HG02885 (cell line): ENCODE data around the gene SERP2.

Experiments
- ATAC-seq: cut with Tn5 transposase; IDR thresholded peaks from one replicate; pipeline ENCODE4 v1.9.1; 2021; ENCODE audit warnings: mild to moderate bottlenecking; ENCODE audit not compliant: unreplicated experiment, poor library complexity

The SERP2 gene

DNA sequence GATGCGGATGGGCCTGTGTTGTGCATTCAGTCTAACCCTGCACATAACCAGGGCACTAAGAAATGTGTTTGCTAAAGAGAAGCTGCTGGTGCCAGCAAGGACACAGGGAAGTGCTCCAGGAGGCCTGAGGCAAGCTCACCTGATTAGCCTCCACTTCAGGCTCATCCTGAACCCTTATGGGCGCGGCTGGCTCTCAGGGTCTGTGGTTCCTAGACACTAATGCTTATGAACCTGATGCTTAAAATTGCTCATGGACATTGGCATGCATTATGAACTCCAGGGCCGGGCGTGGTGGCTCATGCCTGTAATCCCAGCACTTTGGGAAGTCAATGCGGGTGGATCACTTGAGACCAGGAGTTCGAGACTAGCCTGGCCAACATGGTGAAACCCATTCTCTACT is 34.3 kb downstream of the SERP2 start:
- no peak for ATAC-seq

DNA sequence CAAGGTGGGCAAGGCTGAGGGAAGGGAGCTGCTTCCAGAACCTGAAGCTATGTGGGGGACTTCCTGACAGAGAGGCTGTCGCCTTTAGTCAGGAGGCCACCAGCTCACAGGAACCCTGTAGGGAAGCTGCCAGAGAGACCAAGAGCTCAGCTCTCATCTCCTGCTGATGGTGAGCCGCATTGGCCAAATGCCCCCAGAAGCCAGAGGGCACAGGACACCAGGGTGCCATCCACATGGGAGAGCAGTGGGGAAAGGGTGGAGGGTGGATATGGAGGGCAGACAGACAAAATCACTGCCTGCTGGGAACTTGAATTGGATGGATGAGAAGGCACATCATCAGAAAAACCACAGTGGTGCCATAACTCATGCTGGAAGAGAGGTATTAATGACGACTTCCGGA is 36.0 kb downstream of the SERP2 start:
- no peak for ATAC-seq

DNA sequence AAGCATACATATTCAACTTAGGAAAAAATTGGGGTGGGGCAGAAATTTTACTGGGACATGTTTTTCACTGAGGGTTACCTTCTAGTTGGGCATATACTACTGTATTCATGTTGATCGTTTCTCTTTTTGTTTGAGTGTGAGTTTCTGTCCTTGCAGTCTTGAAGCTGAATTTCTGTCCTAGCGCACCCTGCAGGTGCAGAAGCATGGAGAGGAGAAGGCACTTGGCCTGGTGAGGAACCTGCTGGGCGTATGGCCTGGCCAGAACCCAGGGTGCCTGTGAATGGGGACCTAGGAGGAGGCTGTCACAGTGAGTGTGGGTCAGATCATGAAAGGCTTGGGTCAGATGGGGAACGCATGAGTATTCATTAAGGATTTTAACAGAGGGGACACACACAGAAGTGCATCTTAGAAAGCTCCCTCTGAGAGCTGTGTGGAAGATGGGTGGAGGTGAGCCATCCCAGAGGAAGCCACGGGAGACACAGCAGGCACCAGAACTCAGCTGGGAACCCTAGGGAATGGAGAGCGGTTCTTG is 36.8 kb downstream of the SERP2 start:
- no peak for ATAC-seq

DNA sequence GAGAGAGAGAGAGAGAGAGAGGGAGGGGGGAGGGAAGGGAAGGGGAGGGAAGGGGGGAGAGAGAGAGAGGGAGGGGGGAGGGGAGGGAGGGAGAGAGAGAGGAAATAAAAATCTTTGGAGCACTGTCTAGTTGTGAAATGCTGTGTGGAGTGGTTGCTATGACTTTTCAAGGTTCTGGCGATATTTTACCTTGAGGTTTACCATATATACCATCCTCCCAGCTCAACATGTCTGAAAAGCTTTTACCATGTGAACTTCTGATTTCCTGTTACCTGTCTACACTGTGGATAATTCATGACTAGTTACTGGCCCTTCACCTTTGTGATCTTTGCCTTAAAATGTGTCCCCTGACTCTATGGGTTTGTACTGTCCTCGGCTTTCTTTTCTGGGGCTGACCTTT is 38.2 kb downstream of the SERP2 start:
- ATAC-seq, result no peak

DNA sequence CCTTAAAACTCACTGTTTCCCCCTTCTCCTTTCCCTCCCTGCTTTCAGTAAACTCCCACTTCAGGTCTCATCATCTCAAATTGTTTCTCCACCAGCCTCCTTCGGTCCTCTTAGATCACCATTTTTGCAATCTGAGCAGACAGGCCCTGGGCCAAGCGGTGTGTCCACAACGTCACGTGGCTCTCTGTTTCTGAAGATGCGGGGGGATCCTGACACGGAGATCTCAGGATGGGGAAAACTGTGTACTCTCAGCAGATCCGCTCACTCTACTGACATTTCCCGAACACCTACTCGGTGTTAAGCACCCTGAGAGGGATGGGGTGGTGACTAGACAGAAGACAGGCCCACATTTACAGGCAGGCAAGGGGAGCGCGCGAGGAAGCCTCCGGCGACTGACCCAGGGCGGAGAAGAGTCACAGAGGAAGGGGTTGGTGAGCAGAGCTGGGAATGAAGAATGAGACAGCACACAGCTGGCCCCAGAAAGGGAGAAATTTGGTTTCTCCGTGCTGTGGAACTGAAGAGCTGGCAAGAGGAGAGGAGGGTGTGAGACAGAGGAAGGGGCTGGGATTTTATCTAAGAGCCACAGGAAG is 38.8 kb downstream of the SERP2 start:
- no peak for ATAC-seq

DNA sequence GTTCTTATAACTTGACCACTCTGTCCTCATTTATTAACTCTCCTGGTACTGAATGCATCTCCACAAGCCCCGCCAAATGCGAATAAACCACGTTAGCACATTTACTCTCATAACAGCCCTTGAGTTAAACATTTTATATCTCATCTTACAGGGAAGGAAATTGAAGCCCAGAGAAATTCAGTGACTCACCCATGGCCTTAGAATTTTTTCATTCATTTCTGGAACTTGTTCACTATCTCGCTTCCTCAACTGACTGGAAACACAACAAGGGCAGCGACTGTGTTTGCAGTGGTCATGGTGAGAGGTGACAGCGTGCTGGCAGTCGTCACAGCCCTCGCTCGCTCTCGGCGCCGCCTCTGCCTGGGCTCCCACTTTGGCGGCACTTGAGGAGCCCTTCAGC is 39.5 kb downstream of the SERP2 start:
- ATAC-seq, result no peak

DNA sequence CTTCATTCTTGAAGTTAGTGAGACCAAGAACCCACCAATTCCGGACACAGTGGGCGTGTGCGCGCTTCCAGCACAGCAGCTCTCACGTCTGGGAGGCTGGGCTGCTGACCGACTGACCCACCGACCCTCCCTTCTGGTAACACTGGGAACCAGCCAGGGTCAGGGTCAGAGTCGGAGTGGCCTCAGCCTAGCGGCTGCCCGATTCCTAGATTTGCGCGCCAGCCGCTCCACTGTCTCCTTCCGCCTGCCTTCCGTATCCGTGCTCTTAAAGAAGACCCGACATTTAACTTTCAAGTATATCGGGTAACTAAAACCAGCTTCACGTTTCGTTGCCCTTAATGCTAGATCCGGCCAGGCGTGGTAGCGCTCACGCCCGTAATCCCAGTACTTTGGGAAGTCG is 41.1 kb downstream of the SERP2 start:
- no peak for ATAC-seq

DNA sequence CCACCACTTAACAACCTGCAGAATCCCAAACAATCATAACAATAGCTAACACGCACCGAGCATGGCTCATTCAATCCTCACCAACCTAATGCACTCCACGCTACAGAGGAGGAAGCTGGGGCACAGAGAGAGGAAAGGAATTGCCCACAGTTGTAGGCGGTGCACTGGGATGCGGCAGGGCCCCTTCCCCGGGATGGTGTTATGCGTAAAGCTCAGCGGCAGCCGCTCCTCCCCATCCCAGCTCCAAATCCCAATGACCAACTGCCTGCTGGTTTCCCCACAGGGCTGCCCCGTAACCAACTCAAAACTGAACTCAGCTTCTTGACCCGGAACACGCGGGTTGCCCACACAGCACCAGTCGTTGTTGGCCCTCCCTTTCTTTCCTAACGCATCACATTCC is 42.2 kb downstream of the SERP2 start:
- ATAC-seq, result no peak

DNA sequence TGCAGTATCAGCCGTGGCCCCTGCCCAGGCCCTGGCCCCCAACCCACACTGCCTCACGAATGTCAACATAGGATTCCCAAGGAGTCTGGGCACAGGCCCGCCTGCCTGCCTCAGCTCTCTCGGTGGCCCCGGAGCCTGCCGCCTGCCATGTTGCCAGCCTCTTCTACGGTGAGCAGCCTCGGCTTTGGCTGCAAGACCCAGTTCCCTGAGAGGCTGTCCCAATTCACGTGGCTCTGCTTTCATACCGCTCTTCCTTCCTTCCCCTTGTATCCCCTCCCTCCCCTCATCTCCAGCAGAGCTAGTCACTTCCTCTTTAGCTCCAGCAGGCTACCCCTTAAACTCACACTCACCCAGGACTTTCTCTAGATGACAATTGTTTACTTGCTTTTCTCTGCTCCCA is 42.7 kb downstream of the SERP2 start:
- ATAC-seq, result no peak

DNA sequence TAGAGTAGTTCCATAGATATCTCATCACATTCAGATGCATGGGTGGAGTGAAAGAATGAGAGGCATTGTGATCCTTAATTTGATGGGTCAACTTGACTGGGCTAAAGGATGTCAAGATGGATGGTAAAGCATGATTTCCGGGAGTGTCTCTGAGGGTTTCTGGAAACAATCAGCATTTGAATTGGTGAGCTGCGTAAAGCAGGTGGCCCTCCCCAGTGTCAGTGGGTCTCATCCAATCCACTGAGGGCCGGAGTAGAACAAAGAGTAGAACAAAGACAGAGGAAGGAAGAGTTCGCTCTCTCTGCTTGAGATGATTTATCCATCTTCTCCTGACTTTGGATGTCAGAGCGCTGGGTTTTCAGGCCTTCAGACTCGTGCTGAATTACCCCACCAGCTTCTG is 43.1 kb downstream of the SERP2 start:
- no peak for ATAC-seq

DNA sequence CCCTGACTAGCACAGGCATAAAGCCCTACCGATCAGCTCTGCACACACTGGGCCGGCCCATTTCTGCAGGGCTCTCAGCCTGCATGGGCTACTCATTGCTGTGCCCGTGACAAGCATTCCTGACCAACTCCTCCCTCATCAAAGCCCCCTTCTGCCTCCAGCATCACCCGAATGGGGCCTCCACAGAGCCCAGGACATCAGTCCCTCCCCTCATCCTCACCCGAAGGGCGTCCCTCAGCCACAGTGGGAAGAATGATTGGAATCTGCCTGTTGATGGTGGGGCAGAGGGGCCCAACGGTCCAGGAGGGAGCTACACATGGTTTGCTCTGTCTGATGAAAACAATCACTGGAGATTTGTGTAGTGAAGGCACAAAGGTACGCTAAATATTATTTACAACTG is 43.8 kb downstream of the SERP2 start:
- ATAC-seq, result no peak

DNA sequence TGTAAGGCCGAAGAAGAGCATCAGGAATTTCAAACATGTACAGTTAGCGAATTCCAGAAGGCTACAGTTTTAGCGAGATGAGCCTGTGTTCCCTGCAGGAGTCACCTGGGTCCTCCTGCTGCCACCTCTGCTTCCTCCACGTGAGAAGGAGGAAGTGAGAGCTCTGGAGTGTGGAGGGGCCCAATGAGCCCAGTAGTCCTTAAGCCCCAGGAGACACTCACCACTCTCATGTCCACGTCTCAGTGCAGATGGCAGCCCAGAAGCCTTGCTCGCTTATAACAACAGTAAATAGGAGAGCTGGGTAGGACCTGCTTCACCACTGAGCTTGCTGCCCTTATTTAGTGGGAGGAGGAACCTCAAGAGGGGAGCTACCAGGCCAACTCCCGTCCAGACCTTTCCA is 44.3 kb downstream of the SERP2 start:
- ATAC-seq, result no peak

DNA sequence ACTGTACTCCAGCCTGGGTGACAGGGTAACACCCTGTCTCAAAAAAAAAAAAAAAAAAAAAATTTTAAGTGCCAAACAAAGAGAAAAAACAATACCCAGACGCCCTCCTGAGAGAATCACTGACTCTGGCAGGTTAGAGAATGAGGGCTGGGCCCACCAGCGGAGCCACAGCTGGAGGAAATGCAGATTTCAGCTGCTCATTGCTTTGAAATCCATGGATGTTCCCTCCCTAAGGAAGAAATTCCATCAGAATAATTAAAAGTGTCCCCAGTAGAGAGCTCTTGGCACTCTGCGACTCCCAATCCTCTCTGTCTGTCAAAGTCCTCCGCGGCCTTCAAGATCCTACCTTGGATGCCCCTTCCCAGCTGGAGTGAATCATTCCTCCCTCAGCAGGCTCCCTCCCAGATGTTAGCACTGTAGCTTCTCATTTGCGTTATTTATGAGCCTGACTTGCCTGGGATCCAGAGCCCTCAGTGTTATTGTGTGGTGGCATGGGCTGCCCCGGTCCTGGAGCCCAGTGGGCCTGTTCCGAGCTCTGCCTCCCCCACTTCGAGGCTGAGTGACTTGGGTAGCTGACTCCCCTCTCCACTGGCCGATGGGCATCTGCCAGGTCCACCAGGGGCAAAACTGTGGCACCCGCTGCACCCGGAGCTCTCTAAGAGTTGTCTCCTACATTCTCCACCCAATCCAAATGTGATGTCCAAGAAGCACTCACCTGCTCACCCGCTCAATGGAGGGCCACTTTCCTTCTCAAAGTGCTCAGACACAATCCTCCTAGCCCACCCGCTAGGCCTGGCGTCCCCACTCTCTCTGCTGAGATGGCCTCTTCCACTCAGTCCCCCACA is 47.0 kb downstream of the SERP2 start:
- ATAC-seq, result no peak

DNA sequence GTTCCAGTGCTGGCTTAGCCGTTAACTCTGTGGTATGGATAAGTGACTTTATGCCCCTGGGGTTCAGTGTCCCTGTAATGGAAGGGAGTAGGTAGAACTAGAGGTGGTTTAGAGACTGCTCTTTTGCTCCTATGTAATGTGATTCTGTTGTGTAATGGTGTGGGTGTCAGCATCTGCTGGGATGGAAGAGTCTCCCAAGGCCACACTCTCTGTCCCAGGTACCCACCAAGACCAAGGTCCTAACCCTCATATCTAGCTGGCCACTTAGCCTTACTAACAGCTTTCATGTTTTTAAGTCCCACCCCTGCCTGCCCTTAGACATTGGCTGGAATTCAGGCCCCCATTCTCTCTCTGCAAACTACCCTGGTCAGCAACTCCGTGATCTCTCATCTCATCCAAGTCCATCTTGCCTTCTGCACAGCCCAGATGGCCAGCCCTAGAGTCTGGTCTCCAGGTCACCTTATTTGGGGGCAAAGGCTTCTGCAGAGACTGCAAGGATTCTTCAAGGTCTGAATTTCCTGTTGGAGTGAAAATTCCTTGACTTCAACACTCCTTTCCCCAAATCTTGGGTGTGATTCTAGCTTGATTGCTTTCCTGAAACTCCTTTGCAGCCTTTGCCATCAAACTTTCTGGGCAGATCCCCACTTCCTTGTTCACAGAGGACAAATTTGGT is 48.4 kb downstream of the SERP2 start:
- ATAC-seq, result no peak

DNA sequence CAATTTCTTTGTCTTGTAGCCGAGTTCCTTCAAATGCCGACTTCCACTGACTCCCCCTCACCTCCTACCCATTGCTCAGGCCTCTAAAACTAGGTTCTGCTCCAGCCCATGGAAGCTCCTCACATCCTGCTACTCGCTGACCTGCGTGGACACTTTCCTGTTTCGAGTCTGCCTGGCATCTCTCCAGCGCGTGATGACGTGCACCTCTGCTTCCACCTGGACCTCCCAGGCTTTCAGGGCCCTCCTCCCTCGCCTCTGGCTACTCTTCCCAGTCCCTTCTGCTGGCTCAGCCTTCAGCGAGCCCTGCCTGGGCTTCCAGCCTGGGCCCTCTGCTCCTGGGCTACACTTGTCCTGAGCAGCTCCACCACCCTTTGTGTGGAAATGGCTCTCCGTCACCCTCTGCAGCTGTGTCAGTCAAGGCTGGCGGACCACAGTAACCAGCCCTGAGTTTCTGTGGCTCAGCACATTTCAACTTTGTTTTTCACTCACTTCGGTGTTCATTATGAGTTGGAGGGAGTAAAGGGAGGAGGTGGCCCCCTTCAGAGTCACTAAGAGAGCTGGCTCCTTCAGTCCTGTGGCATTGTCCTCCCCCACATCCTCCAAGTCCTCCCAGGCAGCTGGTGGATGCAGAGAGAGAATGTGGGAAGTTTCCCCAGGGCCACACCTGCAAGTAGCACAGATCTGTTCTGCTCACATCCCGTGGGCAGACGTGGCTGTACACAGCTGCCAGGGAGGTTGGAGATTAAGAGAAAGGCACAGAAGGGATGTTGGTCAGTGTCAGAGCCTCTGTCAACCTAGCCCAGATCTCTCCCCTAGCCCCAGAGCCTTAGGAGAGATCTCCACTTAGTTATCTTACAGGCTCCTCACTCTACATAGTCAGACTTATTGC is 49.4 kb downstream of the SERP2 start:
- no peak for ATAC-seq

DNA sequence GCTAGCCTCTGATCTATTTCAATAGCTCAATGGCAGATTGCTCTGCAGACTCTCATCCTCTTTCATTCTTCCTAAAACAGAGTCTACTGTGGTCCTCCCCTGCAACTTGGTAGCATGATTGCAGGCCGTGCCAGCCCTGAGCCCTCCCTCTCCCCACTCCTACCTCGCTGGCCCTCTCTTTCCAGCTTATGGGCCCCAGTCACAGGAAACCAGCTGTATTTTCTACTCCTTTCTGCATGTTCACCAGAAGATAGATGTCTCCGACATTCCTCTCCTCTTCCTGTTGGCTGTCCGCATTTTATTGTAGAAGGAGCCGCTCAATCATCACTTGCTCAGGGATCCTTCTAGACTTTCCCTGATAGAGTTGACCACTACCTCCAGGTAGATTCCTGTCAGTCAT is 50.2 kb downstream of the SERP2 start:
- ATAC-seq, result no peak

DNA sequence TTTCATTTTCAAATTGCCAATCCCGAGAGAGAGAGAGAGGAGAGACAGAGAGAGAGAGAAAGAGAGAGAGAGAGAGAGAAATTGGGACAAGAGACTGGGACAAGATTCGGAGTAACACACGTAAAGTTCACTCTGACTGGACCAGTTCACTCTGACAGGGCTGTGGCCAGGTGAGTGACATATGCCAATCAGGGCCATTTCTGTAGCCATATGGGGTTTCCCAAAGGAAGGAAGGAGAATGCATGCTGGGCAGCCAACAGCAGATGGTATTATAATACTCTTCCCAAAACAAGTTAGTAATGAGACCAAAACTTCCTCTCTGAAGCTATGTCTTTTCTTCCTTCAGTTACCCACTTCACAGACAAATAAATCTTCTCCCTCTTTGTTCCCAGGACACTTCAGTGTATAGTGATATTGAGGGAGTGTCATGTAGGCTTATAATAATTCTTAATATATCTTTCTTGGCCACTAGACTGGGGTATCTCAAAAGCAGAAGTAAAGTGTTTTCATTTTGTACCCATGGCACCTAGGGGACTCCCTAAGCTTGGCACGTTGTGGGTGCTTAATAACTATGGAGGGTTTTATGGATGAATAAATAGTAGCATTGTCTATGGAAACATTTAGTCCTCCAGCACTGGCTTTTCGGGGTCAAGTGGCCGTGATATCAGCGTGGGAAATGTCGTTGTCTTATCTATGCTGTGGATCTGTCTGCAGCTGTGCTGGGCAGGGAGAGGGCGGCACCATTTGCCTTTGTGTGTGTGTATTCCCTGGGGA is 51.6 kb downstream of the SERP2 start:
- ATAC-seq, result no peak

DNA sequence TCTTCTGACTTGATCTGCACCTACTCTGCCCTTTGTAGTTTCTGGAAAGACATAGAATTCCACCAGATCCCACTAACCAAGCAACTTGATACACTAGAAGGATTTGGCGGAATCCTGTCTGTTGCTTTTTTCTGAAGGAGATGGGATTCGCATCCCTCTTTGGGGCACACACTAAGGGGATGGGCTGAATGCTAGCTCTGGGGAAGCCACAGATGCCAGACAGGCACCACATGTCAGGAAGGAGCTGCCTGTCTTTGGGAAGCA is 52.1 kb downstream of the SERP2 start:
- no peak for ATAC-seq

DNA sequence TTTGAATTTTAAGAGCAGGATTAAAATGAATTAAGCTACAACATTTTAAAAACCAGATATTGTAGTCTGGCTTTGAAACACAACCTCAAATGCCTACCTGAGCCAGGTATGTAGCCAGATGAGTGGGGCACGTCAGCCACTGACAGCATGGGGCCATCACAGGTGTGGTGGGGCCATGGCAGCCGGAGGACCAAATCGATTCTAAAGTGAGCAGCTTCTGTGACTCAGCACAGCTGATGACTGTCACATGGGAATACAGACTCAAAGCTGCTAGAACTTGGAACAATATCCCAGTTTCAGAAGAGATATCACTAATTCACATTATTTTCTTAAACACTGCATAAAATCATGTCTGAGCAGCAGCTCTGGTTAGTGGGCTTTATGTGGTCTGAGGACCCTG is 52.8 kb downstream of the SERP2 start:
- ATAC-seq, result no peak

DNA sequence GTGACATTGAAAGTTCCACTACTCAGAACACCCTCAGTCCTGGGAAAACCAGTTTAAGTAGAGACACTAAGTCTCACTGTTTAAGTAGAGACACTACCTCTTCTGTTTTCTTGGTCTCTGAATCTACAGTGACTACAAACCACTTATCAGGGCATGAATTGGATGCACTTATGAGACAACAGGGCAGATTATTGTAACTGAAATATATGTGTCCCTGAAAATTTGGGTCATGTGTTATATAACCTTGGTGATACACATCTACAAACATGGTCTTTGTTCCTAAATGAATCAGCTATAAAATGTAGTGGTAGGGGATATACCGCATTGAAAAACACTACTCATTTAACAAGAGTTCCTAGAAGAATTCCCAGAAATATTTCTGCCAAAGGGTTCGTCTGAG is 55.7 kb downstream of the SERP2 start:
- ATAC-seq, result no peak
